SH-SY5Y (cell line): ENCODE measurements around the gene ENO4.

Source experiments
- GATA2 ChIP-seq: IDR thresholded peaks from 2 replicates; pipeline ENCODE4 v1.6.1; 2011; ENCODE audit warnings: mild to moderate bottlenecking, low read depth, low read length
- GATA3 ChIP-seq: IDR thresholded peaks from 2 replicates; pipeline ENCODE4 v1.6.1; 2011; ENCODE audit warnings: low read depth, mild to moderate bottlenecking, low read length, moderate library complexity

DNA sequence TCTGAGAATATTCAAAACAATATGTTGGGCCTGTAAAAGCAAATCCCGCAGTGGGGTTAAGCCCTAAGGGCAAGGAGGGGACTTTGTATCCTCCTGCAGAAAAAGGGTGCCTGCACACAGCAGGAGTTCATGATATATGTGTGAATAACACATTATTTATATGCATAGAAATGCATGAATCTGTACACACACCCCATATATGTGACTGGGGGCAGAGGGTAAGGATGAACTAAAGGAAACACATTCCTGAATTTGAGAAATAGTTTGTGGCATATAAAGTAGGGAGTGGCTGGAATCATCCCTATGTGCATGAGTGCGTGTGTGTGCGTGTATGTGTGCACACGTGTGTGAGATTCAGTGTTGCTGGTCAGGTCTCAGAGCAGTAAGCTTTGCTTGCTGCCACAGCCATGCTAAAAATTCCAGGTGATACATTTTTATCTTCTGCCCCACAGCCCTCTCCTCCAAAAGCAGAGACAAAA lies 18.9 kb downstream of the ENO4 start:
- no peak for TF ChIP-seq GATA2
- no peak for TF ChIP-seq GATA3
